ENCODE results near the gene SLC4A2. TPM values are rescaled to one million over a fixed set of nuclear protein-coding genes. Genes with fewer than 3 reads are reported as not detected.

SLC4A2 gene
- total RNA-seq, 1 experiment from 2014 or later: 164 TPM

DNA sequence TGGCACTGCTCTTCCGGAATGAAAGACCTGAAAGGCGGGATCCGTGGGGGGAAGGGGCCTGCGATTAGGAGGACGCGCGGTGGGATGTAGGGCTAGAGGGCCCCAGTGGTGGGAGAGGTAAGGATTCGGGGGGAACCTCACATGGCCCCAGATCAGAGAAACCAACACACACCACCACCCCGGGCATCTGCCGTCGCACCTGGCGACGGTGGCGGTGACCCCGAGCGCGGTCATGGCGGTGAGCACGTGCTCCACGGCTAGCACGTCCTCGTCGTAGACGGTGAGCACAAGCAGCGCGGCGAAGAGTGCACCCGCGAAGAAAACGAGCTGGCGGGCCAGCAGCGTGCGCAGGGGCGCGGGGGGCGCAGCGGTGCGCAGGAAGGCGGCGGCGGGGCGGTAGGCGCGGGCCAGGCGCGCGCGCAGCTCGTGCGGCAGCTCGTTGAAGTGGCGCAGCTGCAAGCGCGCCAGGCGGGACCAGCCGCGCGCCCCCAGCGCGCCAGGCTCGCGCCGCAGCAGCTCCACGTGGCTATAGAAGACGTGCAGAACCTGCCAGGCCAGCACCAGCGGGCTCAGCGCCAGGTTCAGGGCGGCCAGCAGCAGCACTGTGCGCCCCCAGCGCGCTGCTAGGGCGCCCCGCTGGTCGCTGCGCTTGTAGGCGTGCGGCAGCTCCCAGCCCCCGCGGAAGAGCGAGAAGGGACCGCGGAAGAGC, 40.8 kb upstream of the SLC4A2 start (continued):
- TF ChIP-seq FOXP4 (CRISPR knock-in tag; IDR thresholded peaks at IDR 0.05): peak; percentile 100
- peak; percentile 99 for TF ChIP-seq SMAD3 (CRISPR knock-in tag; IDR thresholded peaks at IDR 0.05; ENCODE audit: borderline replicate concordance)
- no peak for TF ChIP-seq GRHL2 (CRISPR knock-in tag; IDR thresholded peaks at IDR 0.05; ENCODE audit: insufficient replicate concordance, severe bottlenecking)
- TF ChIP-seq, protein P1, sequence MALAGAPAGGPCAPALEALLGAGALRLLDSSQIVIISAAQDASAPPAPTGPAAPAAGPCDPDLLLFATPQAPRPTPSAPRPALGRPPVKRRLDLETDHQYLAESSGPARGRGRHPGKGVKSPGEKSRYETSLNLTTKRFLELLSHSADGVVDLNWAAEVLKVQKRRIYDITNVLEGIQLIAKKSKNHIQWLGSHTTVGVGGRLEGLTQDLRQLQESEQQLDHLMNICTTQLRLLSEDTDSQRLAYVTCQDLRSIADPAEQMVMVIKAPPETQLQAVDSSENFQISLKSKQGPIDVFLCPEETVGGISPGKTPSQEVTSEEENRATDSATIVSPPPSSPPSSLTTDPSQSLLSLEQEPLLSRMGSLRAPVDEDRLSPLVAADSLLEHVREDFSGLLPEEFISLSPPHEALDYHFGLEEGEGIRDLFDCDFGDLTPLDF (CRISPR knock-in tag; IDR thresholded peaks at IDR 0.05): peak; percentile 98
- TF ChIP-seq CREM (CRISPR knock-in tag; IDR thresholded peaks at IDR 0.05): peak; percentile 94
- TF ChIP-seq ZNF121 (CRISPR knock-in tag; IDR thresholded peaks at IDR 0.05): peak; percentile 15; the same call in 1 of the 2 replicates
- TF ChIP-seq, protein P2, sequence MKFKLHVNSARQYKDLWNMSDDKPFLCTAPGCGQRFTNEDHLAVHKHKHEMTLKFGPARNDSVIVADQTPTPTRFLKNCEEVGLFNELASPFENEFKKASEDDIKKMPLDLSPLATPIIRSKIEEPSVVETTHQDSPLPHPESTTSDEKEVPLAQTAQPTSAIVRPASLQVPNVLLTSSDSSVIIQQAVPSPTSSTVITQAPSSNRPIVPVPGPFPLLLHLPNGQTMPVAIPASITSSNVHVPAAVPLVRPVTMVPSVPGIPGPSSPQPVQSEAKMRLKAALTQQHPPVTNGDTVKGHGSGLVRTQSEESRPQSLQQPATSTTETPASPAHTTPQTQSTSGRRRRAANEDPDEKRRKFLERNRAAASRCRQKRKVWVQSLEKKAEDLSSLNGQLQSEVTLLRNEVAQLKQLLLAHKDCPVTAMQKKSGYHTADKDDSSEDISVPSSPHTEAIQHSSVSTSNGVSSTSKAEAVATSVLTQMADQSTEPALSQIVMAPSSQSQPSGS (CRISPR knock-in tag; IDR thresholded peaks at IDR 0.05; ENCODE audit: borderline replicate concordance, low read depth): peak; percentile 84; the same call in 1 of the 2 replicates
- TF ChIP-seq, protein P3, sequence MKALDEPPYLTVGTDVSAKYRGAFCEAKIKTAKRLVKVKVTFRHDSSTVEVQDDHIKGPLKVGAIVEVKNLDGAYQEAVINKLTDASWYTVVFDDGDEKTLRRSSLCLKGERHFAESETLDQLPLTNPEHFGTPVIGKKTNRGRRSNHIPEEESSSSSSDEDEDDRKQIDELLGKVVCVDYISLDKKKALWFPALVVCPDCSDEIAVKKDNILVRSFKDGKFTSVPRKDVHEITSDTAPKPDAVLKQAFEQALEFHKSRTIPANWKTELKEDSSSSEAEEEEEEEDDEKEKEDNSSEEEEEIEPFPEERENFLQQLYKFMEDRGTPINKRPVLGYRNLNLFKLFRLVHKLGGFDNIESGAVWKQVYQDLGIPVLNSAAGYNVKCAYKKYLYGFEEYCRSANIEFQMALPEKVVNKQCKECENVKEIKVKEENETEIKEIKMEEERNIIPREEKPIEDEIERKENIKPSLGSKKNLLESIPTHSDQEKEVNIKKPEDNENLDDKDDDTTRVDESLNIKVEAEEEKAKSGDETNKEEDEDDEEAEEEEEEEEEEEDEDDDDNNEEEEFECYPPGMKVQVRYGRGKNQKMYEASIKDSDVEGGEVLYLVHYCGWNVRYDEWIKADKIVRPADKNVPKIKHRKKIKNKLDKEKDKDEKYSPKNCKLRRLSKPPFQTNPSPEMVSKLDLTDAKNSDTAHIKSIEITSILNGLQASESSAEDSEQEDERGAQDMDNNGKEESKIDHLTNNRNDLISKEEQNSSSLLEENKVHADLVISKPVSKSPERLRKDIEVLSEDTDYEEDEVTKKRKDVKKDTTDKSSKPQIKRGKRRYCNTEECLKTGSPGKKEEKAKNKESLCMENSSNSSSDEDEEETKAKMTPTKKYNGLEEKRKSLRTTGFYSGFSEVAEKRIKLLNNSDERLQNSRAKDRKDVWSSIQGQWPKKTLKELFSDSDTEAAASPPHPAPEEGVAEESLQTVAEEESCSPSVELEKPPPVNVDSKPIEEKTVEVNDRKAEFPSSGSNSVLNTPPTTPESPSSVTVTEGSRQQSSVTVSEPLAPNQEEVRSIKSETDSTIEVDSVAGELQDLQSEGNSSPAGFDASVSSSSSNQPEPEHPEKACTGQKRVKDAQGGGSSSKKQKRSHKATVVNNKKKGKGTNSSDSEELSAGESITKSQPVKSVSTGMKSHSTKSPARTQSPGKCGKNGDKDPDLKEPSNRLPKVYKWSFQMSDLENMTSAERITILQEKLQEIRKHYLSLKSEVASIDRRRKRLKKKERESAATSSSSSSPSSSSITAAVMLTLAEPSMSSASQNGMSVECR (CRISPR knock-in tag; IDR thresholded peaks at IDR 0.05; ENCODE audit: borderline replicate concordance): peak; percentile 99
- TF ChIP-seq NR3C1 (CRISPR knock-in tag; conservative IDR thresholded peaks at IDR 0.05; ENCODE audit: low read depth): no peak
- TF ChIP-seq PRDM15 (CRISPR knock-in tag; IDR thresholded peaks at IDR 0.05): peak; percentile 81
- TF ChIP-seq NR1H2 (CRISPR knock-in tag; IDR thresholded peaks at IDR 0.05): peak; percentile 97
- no peak for TF ChIP-seq GABPB1 (CRISPR knock-in tag; IDR thresholded peaks at IDR 0.05)
- TF ChIP-seq MYBL2 (CRISPR knock-in tag; IDR thresholded peaks at IDR 0.05): peak; percentile 98
- TF ChIP-seq ZNF317 (CRISPR knock-in tag; IDR thresholded peaks at IDR 0.05; ENCODE audit: borderline replicate concordance, low read depth): peak; percentile 80
- TF ChIP-seq PREB (CRISPR knock-in tag; IDR thresholded peaks at IDR 0.05; ENCODE audit: borderline replicate concordance): peak; percentile 94; the same call in 1 of the 2 replicates
- TF ChIP-seq, protein P4, sequence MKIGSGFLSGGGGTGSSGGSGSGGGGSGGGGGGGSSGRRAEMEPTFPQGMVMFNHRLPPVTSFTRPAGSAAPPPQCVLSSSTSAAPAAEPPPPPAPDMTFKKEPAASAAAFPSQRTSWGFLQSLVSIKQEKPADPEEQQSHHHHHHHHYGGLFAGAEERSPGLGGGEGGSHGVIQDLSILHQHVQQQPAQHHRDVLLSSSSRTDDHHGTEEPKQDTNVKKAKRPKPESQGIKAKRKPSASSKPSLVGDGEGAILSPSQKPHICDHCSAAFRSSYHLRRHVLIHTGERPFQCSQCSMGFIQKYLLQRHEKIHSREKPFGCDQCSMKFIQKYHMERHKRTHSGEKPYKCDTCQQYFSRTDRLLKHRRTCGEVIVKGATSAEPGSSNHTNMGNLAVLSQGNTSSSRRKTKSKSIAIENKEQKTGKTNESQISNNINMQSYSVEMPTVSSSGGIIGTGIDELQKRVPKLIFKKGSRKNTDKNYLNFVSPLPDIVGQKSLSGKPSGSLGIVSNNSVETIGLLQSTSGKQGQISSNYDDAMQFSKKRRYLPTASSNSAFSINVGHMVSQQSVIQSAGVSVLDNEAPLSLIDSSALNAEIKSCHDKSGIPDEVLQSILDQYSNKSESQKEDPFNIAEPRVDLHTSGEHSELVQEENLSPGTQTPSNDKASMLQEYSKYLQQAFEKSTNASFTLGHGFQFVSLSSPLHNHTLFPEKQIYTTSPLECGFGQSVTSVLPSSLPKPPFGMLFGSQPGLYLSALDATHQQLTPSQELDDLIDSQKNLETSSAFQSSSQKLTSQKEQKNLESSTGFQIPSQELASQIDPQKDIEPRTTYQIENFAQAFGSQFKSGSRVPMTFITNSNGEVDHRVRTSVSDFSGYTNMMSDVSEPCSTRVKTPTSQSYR (CRISPR knock-in tag; IDR thresholded peaks at IDR 0.05): peak; percentile 99
- no peak for TF ChIP-seq RORB (CRISPR knock-in tag; IDR thresholded peaks at IDR 0.05)
